WTC11 (cell line): ENCODE measurements around the gene SERPINH1.

Source experiments
- CTCF ChIP-seq: fragments of 200-600 bp; IDR thresholded peaks from 2 replicates; pipeline ENCODE4 v1.8.0; 2022; ENCODE audit warnings: antibody characterized with exemption
- PREB ChIP-seq: sonication (generic); formaldehyde crosslinking; IDR thresholded peaks from 2 replicates; pipeline ENCODE4 v1.8.1; 2022; ENCODE audit warnings: mild to moderate bottlenecking, missing genetic modification reagents, moderate library complexity, borderline replicate concordance
- USF2 ChIP-seq: sonication (generic); formaldehyde crosslinking; IDR thresholded peaks from 2 replicates; pipeline ENCODE4 v1.8.1; 2023; ENCODE audit warnings: mild to moderate bottlenecking, missing genetic modification reagents, moderate library complexity
- ZBTB43 ChIP-seq: sonication (generic); formaldehyde crosslinking; IDR thresholded peaks from 2 replicates; pipeline ENCODE4 v1.8.1; 2023; ENCODE audit warnings: mild to moderate bottlenecking, missing genetic modification reagents
- ZNF232 ChIP-seq: sonication (generic); formaldehyde crosslinking; IDR thresholded peaks from 2 replicates; pipeline ENCODE4 v1.8.0; 2022; ENCODE audit warnings: mild to moderate bottlenecking, missing genetic modification reagents
- ZNF396 ChIP-seq: fragments of 250-450 bp; sonication (Bioruptor Pico); IDR thresholded peaks from 2 replicates; pipeline ENCODE4 v1.8.0; 2021; ENCODE audit warnings: mild to moderate bottlenecking, moderate library complexity, borderline replicate concordance
- ZSCAN18 ChIP-seq: fragments of 250-450 bp; sonication (Bioruptor Pico); IDR thresholded peaks from 2 replicates; pipeline ENCODE4 v2.1.2; 2022; ENCODE audit warnings: mild to moderate bottlenecking, moderate library complexity

- TF ChIP-seq PREB (CRISPR knock-in tag), result no peak
- TF ChIP-seq ZSCAN18 (CRISPR knock-in tag), result no peak
- no peak for TF ChIP-seq CTCF
- TF ChIP-seq ZBTB43 (CRISPR knock-in tag), result no peak
- TF ChIP-seq USF2 (CRISPR knock-in tag), result no peak
- TF ChIP-seq ZNF396 (CRISPR knock-in tag), result no peak
- TF ChIP-seq ZNF232 (CRISPR knock-in tag), result no peak
Measured at GRCh38 chr11:75518204-75518549, 43.9 kb upstream of the SERPINH1 start.
